Measurements from ENCODE around the gene SNX4. TPM values are rescaled to one million over a fixed set of nuclear protein-coding genes. Genes with fewer than 3 reads are reported as not detected.

Gene SNX4
- total and polyA plus RNA-seq, 8 donors: 10.5 to 81.1 (median 40.9) TPM

DNA sequence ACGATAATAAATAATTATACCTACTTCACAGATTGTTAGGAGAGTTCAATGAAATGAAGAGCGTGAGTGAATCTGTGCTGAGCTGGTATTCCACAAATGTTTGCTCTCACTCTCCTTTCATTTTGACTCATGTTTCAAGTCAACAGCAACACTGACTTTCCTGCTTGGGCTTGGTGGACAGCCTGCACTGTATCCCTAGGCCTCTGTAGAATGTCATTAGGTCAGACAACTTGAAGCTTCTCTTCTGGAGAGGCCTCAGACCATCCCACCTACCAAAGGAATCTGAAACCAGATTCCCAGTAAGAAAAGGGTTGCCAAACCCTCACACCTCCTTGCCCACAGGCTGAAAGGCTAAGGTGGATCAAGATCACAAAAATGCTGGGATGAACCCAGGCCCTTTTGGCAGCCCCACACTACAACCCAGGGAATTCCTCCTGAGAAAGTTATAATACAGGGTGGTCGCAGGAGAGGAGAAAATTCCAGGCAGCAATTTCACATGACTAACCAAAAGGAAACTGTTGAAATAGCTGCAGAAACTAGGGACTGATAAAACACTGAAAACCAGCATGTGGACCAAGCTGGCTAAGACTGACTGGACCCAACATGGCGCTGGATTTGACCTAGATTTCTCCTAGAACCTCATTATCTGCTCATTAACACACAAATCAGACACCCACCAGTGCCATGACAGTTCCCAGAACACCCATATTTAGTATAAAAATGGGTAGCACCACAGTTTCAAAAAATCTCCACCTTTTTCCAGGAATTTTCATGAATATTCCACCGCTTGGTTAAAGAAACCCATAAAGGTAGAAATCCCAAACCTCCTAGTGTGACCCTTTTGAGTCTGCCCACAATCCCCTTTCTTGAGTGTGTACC is 87.9 kb downstream of the SNX4 start:
- Histone ChIP-seq H3K27ac (no peak overlapping the region), H3K36me3 (no peaks in the 10 kb centered on the region), H3K9me3 (peaks cover 0 to 4% (median 0%) of the 10 kb centered on the region in 4 donors), H3K27me3 (no peaks in the 10 kb centered on the region), H3K4me3 (no peak overlapping the region), H3K4me1 (no peaks in the 10 kb centered on the region)
- no peak for DNase-seq
- 84 to 93% (median 92%) methylated on average over 5 of the region's 5 CpGs for WGBS, 5 donors
- intact Hi-C loops (cut with DNase I; ENCODE audit: low total_unique reads): loop anchor here (10.0 kb wide), 2 partner anchors 437 to 507 kb away; no protein-coding TSS in a partner anchor
- TF ChIP-seq POLR2AphosphoS5 (IDR thresholded peaks at IDR 0.05) (no peak), POLR2A (IDR thresholded peaks at IDR 0.05) (no peak), EP300 (IDR thresholded peaks at IDR 0.05) (no peak)
- TF ChIP-seq, protein P1, sequence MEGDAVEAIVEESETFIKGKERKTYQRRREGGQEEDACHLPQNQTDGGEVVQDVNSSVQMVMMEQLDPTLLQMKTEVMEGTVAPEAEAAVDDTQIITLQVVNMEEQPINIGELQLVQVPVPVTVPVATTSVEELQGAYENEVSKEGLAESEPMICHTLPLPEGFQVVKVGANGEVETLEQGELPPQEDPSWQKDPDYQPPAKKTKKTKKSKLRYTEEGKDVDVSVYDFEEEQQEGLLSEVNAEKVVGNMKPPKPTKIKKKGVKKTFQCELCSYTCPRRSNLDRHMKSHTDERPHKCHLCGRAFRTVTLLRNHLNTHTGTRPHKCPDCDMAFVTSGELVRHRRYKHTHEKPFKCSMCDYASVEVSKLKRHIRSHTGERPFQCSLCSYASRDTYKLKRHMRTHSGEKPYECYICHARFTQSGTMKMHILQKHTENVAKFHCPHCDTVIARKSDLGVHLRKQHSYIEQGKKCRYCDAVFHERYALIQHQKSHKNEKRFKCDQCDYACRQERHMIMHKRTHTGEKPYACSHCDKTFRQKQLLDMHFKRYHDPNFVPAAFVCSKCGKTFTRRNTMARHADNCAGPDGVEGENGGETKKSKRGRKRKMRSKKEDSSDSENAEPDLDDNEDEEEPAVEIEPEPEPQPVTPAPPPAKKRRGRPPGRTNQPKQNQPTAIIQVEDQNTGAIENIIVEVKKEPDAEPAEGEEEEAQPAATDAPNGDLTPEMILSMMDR (IDR thresholded peaks at IDR 0.05): no peak

DNA sequence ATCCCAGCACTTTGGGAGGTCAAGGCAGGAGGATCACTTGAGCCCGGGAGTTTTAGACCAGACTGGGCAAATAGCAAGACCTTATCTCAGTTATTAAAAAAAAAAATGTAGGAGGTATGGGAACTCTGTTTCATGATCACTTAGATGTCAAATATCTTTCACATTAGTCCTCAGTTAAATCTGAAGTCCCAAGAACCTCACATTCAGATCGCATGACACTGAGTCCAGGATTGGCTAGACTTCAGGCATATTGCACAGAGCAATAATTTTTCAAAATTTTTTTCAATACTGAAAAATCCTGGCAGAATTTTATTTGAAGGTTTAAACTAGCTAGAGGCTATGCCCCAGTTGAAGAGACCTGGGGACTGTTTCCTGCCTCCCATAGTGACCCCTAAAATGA is 88.6 kb downstream of the SNX4 start:
- Histone ChIP-seq H3K36me3 (no peaks in the 10 kb centered on the region), H3K4me1 (no peaks in the 10 kb centered on the region), H3K27ac (no peak overlapping the region), H3K4me3 (no peak overlapping the region), H3K9me3 (peaks cover 0 to 4% (median 0%) of the 10 kb centered on the region in 4 donors), H3K27me3 (no peaks in the 10 kb centered on the region)
- intact Hi-C loops (cut with DNase I; ENCODE audit: low total_unique reads): loop anchor here (10.0 kb wide), 2 partner anchors 437 to 507 kb away; no protein-coding TSS in a partner anchor
- no peak for DNase-seq
- TF ChIP-seq, protein P1 (IDR thresholded peaks at IDR 0.05): no peak
- TF ChIP-seq POLR2AphosphoS5 (IDR thresholded peaks at IDR 0.05) (no peak), EP300 (IDR thresholded peaks at IDR 0.05) (no peak), POLR2A (IDR thresholded peaks at IDR 0.05) (no peak)
- 94 to 98% (median 95%) methylated on average over 2 of the region's 2 CpGs for WGBS, 5 donors

DNA sequence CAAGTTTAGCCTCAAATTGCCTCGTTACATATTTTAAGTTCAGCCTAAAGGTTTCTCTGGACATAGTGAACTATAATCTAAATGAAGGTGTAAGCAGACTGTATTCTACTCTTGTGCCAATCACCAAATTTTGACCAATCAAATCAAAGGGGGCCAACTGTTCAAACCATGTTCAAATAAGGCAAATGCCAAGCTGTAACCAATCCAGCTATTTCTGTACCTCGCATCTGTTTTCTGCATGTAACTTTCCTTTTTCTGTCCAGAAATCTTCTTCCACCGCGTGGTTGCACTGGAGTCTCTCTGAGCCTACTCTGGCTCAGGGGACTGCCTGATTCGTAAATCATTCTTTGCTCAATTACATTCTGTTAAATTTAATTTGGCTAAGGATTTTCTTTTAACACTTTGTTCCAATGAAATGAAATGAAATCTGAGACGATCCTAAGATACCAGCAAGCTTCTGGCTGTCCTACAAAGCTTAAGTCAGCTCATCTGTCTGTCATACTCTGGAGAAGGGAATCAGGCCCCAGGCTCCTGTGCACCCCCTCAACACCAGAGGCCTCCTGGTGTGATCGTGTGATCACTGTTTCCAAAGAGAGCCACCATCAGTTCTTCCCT is 91.7 kb downstream of the SNX4 start:
- no peaks in the 10 kb centered on the region for H3K36me3 ChIP-seq
- no peak for DNase-seq
- no peak overlapping the region for H3K4me3 ChIP-seq
- H3K27ac ChIP-seq: no peak overlapping the region
- no peaks in the 10 kb centered on the region for H3K27me3 ChIP-seq
- intact Hi-C loops (cut with DNase I; ENCODE audit: low total_unique reads): no loop called here
- H3K9me3 ChIP-seq: peaks cover 0 to 4% (median 0%) of the 10 kb centered on the region in 4 donors
- no peaks in the 10 kb centered on the region for H3K4me1 ChIP-seq
- WGBS, 5 donors: 86 to 91% (median 90%) methylated on average over 7 of the region's 7 CpGs
- TF ChIP-seq, protein P1 (IDR thresholded peaks at IDR 0.05): no peak
- TF ChIP-seq POLR2A (IDR thresholded peaks at IDR 0.05) (no peak), EP300 (IDR thresholded peaks at IDR 0.05) (no peak), POLR2AphosphoS5 (IDR thresholded peaks at IDR 0.05) (no peak)

DNA sequence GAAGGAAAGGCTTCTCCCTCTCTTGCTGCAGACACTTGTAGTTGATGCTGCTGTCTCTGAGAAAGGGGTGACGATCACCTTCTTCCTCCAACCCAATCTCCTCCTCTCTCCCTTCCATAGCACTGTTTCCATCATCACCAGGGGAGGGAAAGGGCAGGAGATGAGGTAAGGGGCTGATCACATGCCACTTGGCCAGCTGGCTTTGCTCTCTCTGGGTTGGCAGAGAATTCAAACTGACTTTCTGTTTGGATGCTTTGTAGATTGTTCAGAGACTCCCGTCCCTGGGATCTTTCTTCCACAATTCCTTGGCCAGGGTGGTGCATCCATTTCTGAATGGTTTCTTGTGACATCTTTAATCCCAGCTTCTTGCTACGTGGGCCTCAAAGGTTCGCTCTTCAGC is 101.7 kb downstream of the SNX4 start:
- TF ChIP-seq EP300 (IDR thresholded peaks at IDR 0.05) (no peak), POLR2A (IDR thresholded peaks at IDR 0.05) (no peak), POLR2AphosphoS5 (IDR thresholded peaks at IDR 0.05) (no peak)
- TF ChIP-seq, protein P1 (IDR thresholded peaks at IDR 0.05): no peak
- WGBS, 5 donors: 84 to 95% (median 92%) methylated on average over 4 of the region's 4 CpGs

More for the DNA sequence above, 101.7 kb downstream of the SNX4 start:
- intact Hi-C loops (cut with DNase I; ENCODE audit: low total_unique reads): no loop called here
- Histone ChIP-seq H3K4me1 (no peaks in the 10 kb centered on the region), H3K4me3 (no peak overlapping the region), H3K9me3 (no peaks in the 10 kb centered on the region), H3K36me3 (no peaks in the 10 kb centered on the region), H3K27ac (no peak overlapping the region), H3K27me3 (no peaks in the 10 kb centered on the region)
- DNase-seq: no peak

Measured in stomach (tissue), 9 donors.